Neutrophil (primary cell): ENCODE results near the gene DENR.
A peak's percentile ranks its signal among the peaks of the same experiment; 100 is the strongest.

ENCODE experiments used
- H3K27ac ChIP-seq: fragments of 200-600 bp; sonication (generic); 2 replicates; pipeline ENCODE4 v1.5.1; 2016; ENCODE audit warnings: mild to moderate bottlenecking, moderate library complexity
- H3K27me3 ChIP-seq: fragments of 200-600 bp; sonication (generic); 2 replicates; pipeline ENCODE4 v1.6.0; 2016; ENCODE audit warnings: mild to moderate bottlenecking
- H3K36me3 ChIP-seq: fragments of 200-600 bp; sonication (generic); 2 replicates; pipeline ENCODE4 v1.5.1; 2017
- H3K4me1 ChIP-seq, 2 experiments: fragments of 200-600 bp in 1 of 2; sonication (generic) in 1 of 2; 1 replicate in 1 of 2; 2 replicates in 1 of 2; pipeline versions ENCODE4 v1.5.1 to v1.6.1; 2013 to 2016; ENCODE audit warnings: low read depth in 1 of 2, low read length in 1 of 2, mild to moderate bottlenecking in 1 of 2, moderate library complexity in 1 of 2; ENCODE audit not compliant: control insufficient read depth in 1 of 2, insufficient read depth in 1 of 2
- H3K4me3 ChIP-seq, 2 experiments: fragments of 200-600 bp in 1 of 2; sonication (generic) in 1 of 2; 1 replicate in 1 of 2; 2 replicates in 1 of 2; pipeline ENCODE4 v1.5.1; 2013 to 2016; ENCODE audit warnings: low read depth in 1 of 2, low read length in 1 of 2, mild to moderate bottlenecking in 1 of 2, moderate library complexity in 1 of 2
- H3K9me3 ChIP-seq: fragments of 200-600 bp; sonication (generic); 2 replicates; pipeline ENCODE4 v1.5.1; 2016
- TF ChIP-seq, protein P1 (sequence below): fragments of 200-600 bp; sonication (generic); IDR thresholded peaks from 2 replicates; pipeline ENCODE4 v1.5.1; 2016; ENCODE audit warnings: antibody characterized with exemption

DENR gene

GRCh38 chr12:122721057-122721545, 31.5 kb upstream of the DENR start:
- TF ChIP-seq, protein P1, sequence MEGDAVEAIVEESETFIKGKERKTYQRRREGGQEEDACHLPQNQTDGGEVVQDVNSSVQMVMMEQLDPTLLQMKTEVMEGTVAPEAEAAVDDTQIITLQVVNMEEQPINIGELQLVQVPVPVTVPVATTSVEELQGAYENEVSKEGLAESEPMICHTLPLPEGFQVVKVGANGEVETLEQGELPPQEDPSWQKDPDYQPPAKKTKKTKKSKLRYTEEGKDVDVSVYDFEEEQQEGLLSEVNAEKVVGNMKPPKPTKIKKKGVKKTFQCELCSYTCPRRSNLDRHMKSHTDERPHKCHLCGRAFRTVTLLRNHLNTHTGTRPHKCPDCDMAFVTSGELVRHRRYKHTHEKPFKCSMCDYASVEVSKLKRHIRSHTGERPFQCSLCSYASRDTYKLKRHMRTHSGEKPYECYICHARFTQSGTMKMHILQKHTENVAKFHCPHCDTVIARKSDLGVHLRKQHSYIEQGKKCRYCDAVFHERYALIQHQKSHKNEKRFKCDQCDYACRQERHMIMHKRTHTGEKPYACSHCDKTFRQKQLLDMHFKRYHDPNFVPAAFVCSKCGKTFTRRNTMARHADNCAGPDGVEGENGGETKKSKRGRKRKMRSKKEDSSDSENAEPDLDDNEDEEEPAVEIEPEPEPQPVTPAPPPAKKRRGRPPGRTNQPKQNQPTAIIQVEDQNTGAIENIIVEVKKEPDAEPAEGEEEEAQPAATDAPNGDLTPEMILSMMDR = no peak
- H3K4me3 ChIP-seq = no peak overlapping the region
- no peaks in the 10 kb centered on the region for H3K9me3 ChIP-seq
- H3K36me3 ChIP-seq = no peaks in the 10 kb centered on the region
- no peak overlapping the region for H3K27ac ChIP-seq
- peaks cover 24 to 37% of the 10 kb centered on the region in 2 experiments for H3K4me1 ChIP-seq
- H3K27me3 ChIP-seq = no peaks in the 10 kb centered on the region

- Histone ChIP-seq H3K4me1 (peaks cover 29 to 38% of the 10 kb centered on the region in 2 experiments), H3K27ac (peak overlapping the region; percentile 46)
These were observed 30.2 kb upstream of the DENR start for GRCh38 chr12:122722387-122722786.

DNA sequence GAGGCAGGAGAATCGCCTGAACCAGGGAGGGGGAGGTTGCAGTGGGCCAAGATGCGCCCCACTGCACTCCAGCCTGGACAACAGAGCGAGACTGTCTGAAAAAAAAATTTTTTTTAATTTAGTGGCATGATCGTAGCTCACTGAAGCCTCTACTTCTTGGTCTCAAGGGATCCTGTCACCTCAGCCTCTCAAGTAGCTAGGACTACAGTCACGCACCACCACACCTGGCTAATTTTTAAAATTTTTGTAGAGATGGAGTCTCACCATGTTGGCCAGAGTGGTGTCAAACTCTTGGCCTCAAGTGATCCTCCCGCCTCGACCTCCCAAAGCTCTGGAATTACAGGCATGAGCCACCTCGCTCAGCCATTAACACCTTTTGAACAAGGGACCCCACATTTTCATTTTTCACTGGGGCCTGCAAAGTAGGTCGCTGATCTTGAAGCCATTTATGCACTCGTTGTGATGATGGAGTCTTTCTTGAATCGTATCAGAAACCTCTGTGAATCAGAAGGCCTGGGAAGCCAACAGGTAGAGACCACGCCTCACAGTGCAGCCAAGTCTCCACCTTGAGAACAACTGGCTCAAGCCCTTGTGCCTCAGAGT, 27.9 kb upstream of the DENR start:
- Histone ChIP-seq H3K36me3 (no peaks in the 10 kb centered on the region), H3K27me3 (no peaks in the 10 kb centered on the region), H3K4me3 (no peak overlapping the region), H3K4me1 (peaks cover 27 to 36% of the 10 kb centered on the region in 2 experiments), H3K9me3 (no peaks in the 10 kb centered on the region), H3K27ac (no peak overlapping the region)
- TF ChIP-seq, protein P1 = no peak

More at GRCh38 chr12:122722387-122722786, 30.2 kb upstream of the DENR start:
- no peaks in the 10 kb centered on the region for H3K9me3 ChIP-seq
- H3K36me3 ChIP-seq = no peaks in the 10 kb centered on the region
- no peaks in the 10 kb centered on the region for H3K27me3 ChIP-seq
- no peak overlapping the region for H3K4me3 ChIP-seq
- TF ChIP-seq, protein P1 = no peak

DNA sequence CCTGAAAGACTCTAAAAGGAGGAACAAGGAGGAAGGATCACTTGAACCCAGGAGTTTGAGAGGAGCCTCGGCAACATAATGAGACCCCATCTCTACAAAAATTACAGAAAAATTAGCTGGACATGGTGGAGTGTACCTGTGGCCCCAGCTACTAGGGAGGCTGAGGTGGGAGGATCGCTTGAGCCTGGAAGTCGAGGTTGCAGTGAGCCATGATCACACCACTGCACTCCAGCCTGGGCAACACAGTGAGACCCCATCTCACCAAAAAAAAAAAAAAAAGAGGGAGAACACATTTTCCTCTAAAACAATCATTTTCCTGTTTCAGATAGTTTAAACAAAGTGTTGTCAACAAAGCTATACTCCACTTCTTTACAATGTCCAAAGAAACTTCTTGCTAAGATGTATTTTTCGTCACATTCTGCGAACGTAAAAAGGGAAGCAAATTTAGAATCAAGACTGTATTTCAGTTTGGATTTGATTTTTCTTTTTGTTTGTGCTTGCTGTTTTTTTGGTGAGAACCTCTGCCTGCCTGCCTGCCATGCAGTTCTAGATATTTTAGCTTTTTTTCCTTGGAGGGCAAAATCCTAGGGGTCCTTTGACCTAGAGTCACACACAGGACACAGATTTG, 27.1 kb upstream of the DENR start:
- Histone ChIP-seq H3K36me3 (no peaks in the 10 kb centered on the region), H3K27me3 (no peaks in the 10 kb centered on the region), H3K9me3 (no peaks in the 10 kb centered on the region), H3K27ac (peak overlapping the region; percentile 83), H3K4me1 (peaks cover 30 to 37% of the 10 kb centered on the region in 2 experiments), H3K4me3 (peak overlapping the region; percentile 23 to 35)
- TF ChIP-seq, protein P1 = no peak

DNA sequence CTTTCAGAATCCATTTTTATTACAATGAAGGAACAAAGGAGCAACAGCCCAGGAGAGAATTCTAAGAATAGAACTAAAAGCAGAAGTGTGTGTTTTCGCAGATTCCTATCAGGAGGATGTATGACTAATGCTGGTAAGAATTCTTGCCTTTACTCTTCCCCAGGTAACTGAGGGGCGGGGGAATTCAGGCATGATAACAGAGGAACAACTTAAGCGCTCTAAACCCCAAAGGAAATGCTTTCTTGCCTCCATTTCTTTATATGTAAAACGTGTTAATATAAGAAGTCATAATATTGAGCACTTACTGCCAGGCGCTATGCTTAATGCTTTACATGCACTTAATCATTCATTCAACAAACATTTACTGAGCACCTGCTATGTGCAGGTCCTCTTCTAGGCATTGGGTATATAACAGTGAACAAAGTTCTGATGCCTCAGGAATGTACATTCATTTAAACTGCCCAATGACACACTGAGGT, 26.5 kb upstream of the DENR start:
- Histone ChIP-seq H3K27ac (peak overlapping the region; percentile 83), H3K4me3 (peak overlapping the region; percentile 23 to 35), H3K27me3 (no peaks in the 10 kb centered on the region), H3K36me3 (no peaks in the 10 kb centered on the region), H3K9me3 (no peaks in the 10 kb centered on the region), H3K4me1 (peaks cover 36 to 43% of the 10 kb centered on the region in 2 experiments)
- TF ChIP-seq, protein P1 = no peak
